Measurements from ENCODE around the gene KCTD13. TPM values are rescaled to one million over a fixed set of nuclear protein-coding genes. Genes with fewer than 3 reads are reported as not detected.

KCTD13 gene
- polyA plus RNA-seq, 2 of the 4 experiments (the other 2 are of a cell fraction): 12.7 to 14.6 TPM

- TF ChIP-seq, protein P1, sequence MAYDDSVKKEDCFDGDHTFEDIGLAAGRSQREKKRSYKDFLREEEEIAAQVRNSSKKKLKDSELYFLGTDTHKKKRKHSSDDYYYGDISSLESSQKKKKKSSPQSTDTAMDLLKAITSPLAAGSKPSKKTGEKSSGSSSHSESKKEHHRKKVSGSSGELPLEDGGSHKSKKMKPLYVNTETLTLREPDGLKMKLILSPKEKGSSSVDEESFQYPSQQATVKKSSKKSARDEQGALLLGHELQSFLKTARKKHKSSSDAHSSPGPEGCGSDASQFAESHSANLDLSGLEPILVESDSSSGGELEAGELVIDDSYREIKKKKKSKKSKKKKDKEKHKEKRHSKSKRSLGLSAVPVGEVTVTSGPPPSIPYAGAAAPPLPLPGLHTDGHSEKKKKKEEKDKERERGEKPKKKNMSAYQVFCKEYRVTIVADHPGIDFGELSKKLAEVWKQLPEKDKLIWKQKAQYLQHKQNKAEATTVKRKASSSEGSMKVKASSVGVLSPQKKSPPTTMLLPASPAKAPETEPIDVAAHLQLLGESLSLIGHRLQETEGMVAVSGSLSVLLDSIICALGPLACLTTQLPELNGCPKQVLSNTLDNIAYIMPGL (CRISPR knock-in tag; IDR thresholded peaks at IDR 0.05; ENCODE audit: borderline replicate concordance): no peak
- TF ChIP-seq FOXS1 (CRISPR knock-in tag; IDR thresholded peaks at IDR 0.05): no peak
- TF ChIP-seq GATA3 (IDR thresholded peaks at IDR 0.05; ENCODE audit: borderline replicate concordance): no peak
- TF ChIP-seq NR3C1 (IDR thresholded peaks at IDR 0.05): no peak
- TF ChIP-seq, protein P2, sequence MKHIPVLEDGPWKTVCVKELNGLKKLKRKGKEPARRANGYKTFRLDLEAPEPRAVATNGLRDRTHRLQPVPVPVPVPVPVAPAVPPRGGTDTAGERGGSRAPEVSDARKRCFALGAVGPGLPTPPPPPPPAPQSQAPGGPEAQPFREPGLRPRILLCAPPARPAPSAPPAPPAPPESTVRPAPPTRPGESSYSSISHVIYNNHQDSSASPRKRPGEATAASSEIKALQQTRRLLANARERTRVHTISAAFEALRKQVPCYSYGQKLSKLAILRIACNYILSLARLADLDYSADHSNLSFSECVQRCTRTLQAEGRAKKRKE (CRISPR knock-in tag; IDR thresholded peaks at IDR 0.05; ENCODE audit: low read depth): no peak
- no peak for TF ChIP-seq ZSCAN20 (CRISPR knock-in tag; IDR thresholded peaks at IDR 0.05)
- TF ChIP-seq ESRRA (IDR thresholded peaks at IDR 0.05; ENCODE audit: borderline replicate concordance, low read length): no peak
- TF ChIP-seq FOSB (CRISPR knock-in tag; IDR thresholded peaks at IDR 0.05): no peak
Observed at GRCh38 chr16:29858149-29858849, 67.7 kb downstream of the KCTD13 start (continued).

- POLR2A ChIA-PET: no interaction called here
- no peak for FAIRE-seq
- CTCF ChIA-PET: interaction anchor here (0.6 to 26.2 kb wide), 11 partner anchors 9 to 175 kb away, joined by 3 to 568 read pairs (median 4); partner anchors contain the start of genes C16orf92, MAZ, MVP and PAGR1
Observed at GRCh38 chr16:29857133-29857760, 68.8 kb downstream of the KCTD13 start.

More at GRCh38 chr16:29857133-29857760, 68.8 kb downstream of the KCTD13 start:
- no peak for ATAC-seq
- DNase-seq (ENCODE audit: low read depth in 1 of 2, low spot score in 1 of 2): no peak
- Histone ChIP-seq H3K9me3 (no peaks in the 10 kb centered on the region), H3K4me1 (peaks cover 11% of the 10 kb centered on the region; the same call in 2 of the 3 replicates), H3K4me2 (no peak overlapping the region), H3K4me3 (no peak overlapping the region), H3K27ac (no peak overlapping the region)
- no peak for TF ChIP-seq SREBF2 (IDR thresholded peaks at IDR 0.05)
- no peak for TF ChIP-seq E2F6 (IDR thresholded peaks at IDR 0.05; ENCODE audit: borderline replicate concordance, low read depth)
- no peak for TF ChIP-seq CBX8 (IDR thresholded peaks at IDR 0.05)
- TF ChIP-seq HOXB5 (CRISPR knock-in tag; IDR thresholded peaks at IDR 0.05): no peak
- TF ChIP-seq NR3C1 (IDR thresholded peaks at IDR 0.05): no peak
- no peak for TF ChIP-seq ZFP36 (IDR thresholded peaks at IDR 0.05; ENCODE audit: borderline replicate concordance, partially characterized antibody)
- TF ChIP-seq ELK1 (IDR thresholded peaks at IDR 0.05; ENCODE audit: low read depth, low read length): no peak
- no peak for TF ChIP-seq RNF2 (IDR thresholded peaks at IDR 0.05; ENCODE audit: borderline replicate concordance, low read depth)
- TF ChIP-seq, protein P3, sequence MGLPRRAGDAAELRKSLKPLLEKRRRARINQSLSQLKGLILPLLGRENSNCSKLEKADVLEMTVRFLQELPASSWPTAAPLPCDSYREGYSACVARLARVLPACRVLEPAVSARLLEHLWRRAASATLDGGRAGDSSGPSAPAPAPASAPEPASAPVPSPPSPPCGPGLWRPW (IDR thresholded peaks at IDR 0.05): no peak
- no peak for TF ChIP-seq FOSL2 (IDR thresholded peaks at IDR 0.05)
- no peak for TF ChIP-seq FOSL2 (CRISPR knock-in tag; IDR thresholded peaks at IDR 0.05)
- TF ChIP-seq, protein P2 (CRISPR knock-in tag; IDR thresholded peaks at IDR 0.05; ENCODE audit: low read depth): no peak
- 91% methylated on average over 7 of the region's 7 CpGs for WGBS (ENCODE audit: missing lambda C conversion rate)

Other genes starting within 250 kb of the KCTD13 start
- gene QPRT, start 247.0 kb downstream of the KCTD13 start, polyA plus RNA-seq (2011; rRNA removed): 1.9 and 2.1 TPM in 2 replicates
- gene QPRT, start 247.0 kb downstream of the KCTD13 start, polyA plus RNA-seq (2017; fragmentation: RNase III; extraction: RNeasy Plus Mini Kit Qiagen cat#74134 plus additional on column Dnase treatment): 1.4 to 2.2 TPM (median 1.7 TPM) in 3 replicates
- not detected in 2 replicates for gene C16orf54, start 180.2 kb downstream of the KCTD13 start, polyA plus RNA-seq (2011; rRNA removed)
- gene C16orf54, start 180.2 kb downstream of the KCTD13 start, polyA plus RNA-seq (2017; fragmentation: RNase III; extraction: RNeasy Plus Mini Kit Qiagen cat#74134 plus additional on column Dnase treatment): not detected in 3 replicates
- gene ZG16, start 148.0 kb downstream of the KCTD13 start, polyA plus RNA-seq (2011; rRNA removed): not detected in 2 replicates
- gene ZG16, start 148.0 kb downstream of the KCTD13 start, polyA plus RNA-seq (2017; fragmentation: RNase III; extraction: RNeasy Plus Mini Kit Qiagen cat#74134 plus additional on column Dnase treatment): not detected in 3 replicates
- 64.3 and 85.9 TPM in 2 replicates for gene KIF22, start 135.5 kb downstream of the KCTD13 start, polyA plus RNA-seq (2011; rRNA removed)
- gene KIF22, start 135.5 kb downstream of the KCTD13 start, polyA plus RNA-seq (2017; fragmentation: RNase III; extraction: RNeasy Plus Mini Kit Qiagen cat#74134 plus additional on column Dnase treatment): 70.0 to 73.7 TPM (median 72.6 TPM) in 3 replicates
- 79.6 and 99.7 TPM in 2 replicates for gene MAZ, start 119.7 kb downstream of the KCTD13 start, polyA plus RNA-seq (2011; rRNA removed)
- 216 to 231 TPM (median 221 TPM) in 3 replicates for gene MAZ, start 119.7 kb downstream of the KCTD13 start, polyA plus RNA-seq (2017; fragmentation: RNase III; extraction: RNeasy Plus Mini Kit Qiagen cat#74134 plus additional on column Dnase treatment)
- gene PRRT2, start 114.0 kb downstream of the KCTD13 start, polyA plus RNA-seq (2011; rRNA removed): 0.25 and 0.34 TPM in 2 replicates
- gene PRRT2, start 114.0 kb downstream of the KCTD13 start, polyA plus RNA-seq (2017; fragmentation: RNase III; extraction: RNeasy Plus Mini Kit Qiagen cat#74134 plus additional on column Dnase treatment): 0.34 to 0.55 TPM (median 0.44 TPM) in 3 replicates
- 18.9 and 26.7 TPM in 2 replicates for gene PAGR1, start 110.1 kb downstream of the KCTD13 start, polyA plus RNA-seq (2011; rRNA removed)
- 41.0 to 44.5 TPM (median 43.1 TPM) in 3 replicates for gene PAGR1, start 110.1 kb downstream of the KCTD13 start, polyA plus RNA-seq (2017; fragmentation: RNase III; extraction: RNeasy Plus Mini Kit Qiagen cat#74134 plus additional on column Dnase treatment)
- 73.3 and 87.7 TPM in 2 replicates for gene MVP, start 105.8 kb downstream of the KCTD13 start, polyA plus RNA-seq (2011; rRNA removed)
- 86.2 to 109 TPM (median 106 TPM) in 3 replicates for gene MVP, start 105.8 kb downstream of the KCTD13 start, polyA plus RNA-seq (2017; fragmentation: RNase III; extraction: RNeasy Plus Mini Kit Qiagen cat#74134 plus additional on column Dnase treatment)
- 64.0 and 84.3 TPM in 2 replicates for gene CDIPT, start 63.0 kb downstream of the KCTD13 start, polyA plus RNA-seq (2011; rRNA removed)
- 60.3 to 72.1 TPM (median 71.2 TPM) in 3 replicates for gene CDIPT, start 63.0 kb downstream of the KCTD13 start, polyA plus RNA-seq (2017; fragmentation: RNase III; extraction: RNeasy Plus Mini Kit Qiagen cat#74134 plus additional on column Dnase treatment)
- 4.3 and 5.1 TPM in 2 replicates for gene SEZ6L2, start 26.7 kb downstream of the KCTD13 start, polyA plus RNA-seq (2011; rRNA removed)
- 9.0 to 12.6 TPM (median 11.4 TPM) in 3 replicates for gene SEZ6L2, start 26.7 kb downstream of the KCTD13 start, polyA plus RNA-seq (2017; fragmentation: RNase III; extraction: RNeasy Plus Mini Kit Qiagen cat#74134 plus additional on column Dnase treatment)
- 3.7 and 4.6 TPM in 2 replicates for gene ASPHD1, start 25.7 kb downstream of the KCTD13 start, polyA plus RNA-seq (2011; rRNA removed)
- 20.6 to 22.2 TPM (median 21.6 TPM) in 3 replicates for gene ASPHD1, start 25.7 kb downstream of the KCTD13 start, polyA plus RNA-seq (2017; fragmentation: RNase III; extraction: RNeasy Plus Mini Kit Qiagen cat#74134 plus additional on column Dnase treatment)
- 65.1 and 82.5 TPM in 2 replicates for gene TMEM219, start 35.9 kb upstream of the KCTD13 start, polyA plus RNA-seq (2011; rRNA removed)
- 68.1 to 77.2 TPM (median 74.4 TPM) in 3 replicates for gene TMEM219, start 35.9 kb upstream of the KCTD13 start, polyA plus RNA-seq (2017; fragmentation: RNase III; extraction: RNeasy Plus Mini Kit Qiagen cat#74134 plus additional on column Dnase treatment)
- gene TAOK2, start 47.6 kb upstream of the KCTD13 start, polyA plus RNA-seq (2011; rRNA removed): 13.7 TPM in 2 replicates
- gene TAOK2, start 47.6 kb upstream of the KCTD13 start, polyA plus RNA-seq (2017; fragmentation: RNase III; extraction: RNeasy Plus Mini Kit Qiagen cat#74134 plus additional on column Dnase treatment): 28.2 to 30.8 TPM (median 30.7 TPM) in 3 replicates
- gene HIRIP3, start 69.4 kb upstream of the KCTD13 start, polyA plus RNA-seq (2011; rRNA removed): 11.5 and 13.5 TPM in 2 replicates
- 16.7 to 19.5 TPM (median 17.0 TPM) in 3 replicates for gene HIRIP3, start 69.4 kb upstream of the KCTD13 start, polyA plus RNA-seq (2017; fragmentation: RNase III; extraction: RNeasy Plus Mini Kit Qiagen cat#74134 plus additional on column Dnase treatment)
- gene INO80E, start 70.0 kb upstream of the KCTD13 start, polyA plus RNA-seq (2011; rRNA removed): 33.1 and 41.3 TPM in 2 replicates
- 85.4 to 94.2 TPM (median 89.0 TPM) in 3 replicates for gene INO80E, start 70.0 kb upstream of the KCTD13 start, polyA plus RNA-seq (2017; fragmentation: RNase III; extraction: RNeasy Plus Mini Kit Qiagen cat#74134 plus additional on column Dnase treatment)
- 2.5 and 3.4 TPM in 2 replicates for gene DOC2A, start 84.8 kb upstream of the KCTD13 start, polyA plus RNA-seq (2011; rRNA removed)
- gene DOC2A, start 84.8 kb upstream of the KCTD13 start, polyA plus RNA-seq (2017; fragmentation: RNase III; extraction: RNeasy Plus Mini Kit Qiagen cat#74134 plus additional on column Dnase treatment): 4.6 to 6.7 TPM (median 5.5 TPM) in 3 replicates
- gene C16orf92, start 97.0 kb upstream of the KCTD13 start, polyA plus RNA-seq (2011; rRNA removed): not detected in 2 replicates
- not detected in 3 replicates for gene C16orf92, start 97.0 kb upstream of the KCTD13 start, polyA plus RNA-seq (2017; fragmentation: RNase III; extraction: RNeasy Plus Mini Kit Qiagen cat#74134 plus additional on column Dnase treatment)
- gene TLCD3B, start 105.0 kb upstream of the KCTD13 start, polyA plus RNA-seq (2011; rRNA removed): 0.16 and 0.30 TPM in 2 replicates
- 0.35 to 0.71 TPM (median 0.68 TPM) in 3 replicates for gene TLCD3B, start 105.0 kb upstream of the KCTD13 start, polyA plus RNA-seq (2017; fragmentation: RNase III; extraction: RNeasy Plus Mini Kit Qiagen cat#74134 plus additional on column Dnase treatment)
- gene ALDOA, start 139.5 kb upstream of the KCTD13 start, polyA plus RNA-seq (2011; rRNA removed): 741 and 761 TPM in 2 replicates
- 1,254 to 1,331 TPM (median 1,286 TPM) in 3 replicates for gene ALDOA, start 139.5 kb upstream of the KCTD13 start, polyA plus RNA-seq (2017; fragmentation: RNase III; extraction: RNeasy Plus Mini Kit Qiagen cat#74134 plus additional on column Dnase treatment)
- 102 and 117 TPM in 2 replicates for gene PPP4C, start 149.8 kb upstream of the KCTD13 start, polyA plus RNA-seq (2011; rRNA removed)
- gene PPP4C, start 149.8 kb upstream of the KCTD13 start, polyA plus RNA-seq (2017; fragmentation: RNase III; extraction: RNeasy Plus Mini Kit Qiagen cat#74134 plus additional on column Dnase treatment): 107 to 117 TPM (median 115 TPM) in 3 replicates
- 0.11 and 0.14 TPM in 2 replicates for gene TBX6, start 165.7 kb upstream of the KCTD13 start, polyA plus RNA-seq (2011; rRNA removed)
- 0.26 to 0.63 TPM (median 0.62 TPM) in 3 replicates for gene TBX6, start 165.7 kb upstream of the KCTD13 start, polyA plus RNA-seq (2017; fragmentation: RNase III; extraction: RNeasy Plus Mini Kit Qiagen cat#74134 plus additional on column Dnase treatment)
- gene YPEL3, start 170.0 kb upstream of the KCTD13 start, polyA plus RNA-seq (2011; rRNA removed): 4.5 and 5.5 TPM in 2 replicates
- 6.1 to 8.3 TPM (median 8.1 TPM) in 3 replicates for gene YPEL3, start 170.0 kb upstream of the KCTD13 start, polyA plus RNA-seq (2017; fragmentation: RNase III; extraction: RNeasy Plus Mini Kit Qiagen cat#74134 plus additional on column Dnase treatment)
- 0.58 and 1.1 TPM in 2 replicates for gene GDPD3, start 187.3 kb upstream of the KCTD13 start, polyA plus RNA-seq (2011; rRNA removed)
- 1.3 to 2.4 TPM (median 1.8 TPM) in 3 replicates for gene GDPD3, start 187.3 kb upstream of the KCTD13 start, polyA plus RNA-seq (2017; fragmentation: RNase III; extraction: RNeasy Plus Mini Kit Qiagen cat#74134 plus additional on column Dnase treatment)
- gene MAPK3, start 197.0 kb upstream of the KCTD13 start, polyA plus RNA-seq (2011; rRNA removed): 26.1 and 27.2 TPM in 2 replicates
- 34.7 to 46.0 TPM (median 45.0 TPM) in 3 replicates for gene MAPK3, start 197.0 kb upstream of the KCTD13 start, polyA plus RNA-seq (2017; fragmentation: RNase III; extraction: RNeasy Plus Mini Kit Qiagen cat#74134 plus additional on column Dnase treatment)

All from A549 (cell line).